Stimulated activated CD4-positive, alpha-beta T cell treated with anti-CD3 and anti-CD28 coated beads, Interleukin-15, amount 100 ng/mL, for 48 hours (primary cell): ENCODE measurements around the gene USP43.
"Not testable (repeated sequence)": the region's sequence is repeated elsewhere in the genome, so short reads cannot be mapped to it uniquely, and the experiment has no call there.

ENCODE experiments used
- DNase-seq, 2 donors: peaks; one replicate each; pipeline ENCODE4 v3.0.0-alpha.2; 2020; ENCODE audit warnings: low read depth in 2 of 2

USP43 gene

GRCh38 chr17:9663511-9663910 is 18.2 kb downstream of the USP43 start:
- not testable (repeated sequence) for DNase-seq

DNA sequence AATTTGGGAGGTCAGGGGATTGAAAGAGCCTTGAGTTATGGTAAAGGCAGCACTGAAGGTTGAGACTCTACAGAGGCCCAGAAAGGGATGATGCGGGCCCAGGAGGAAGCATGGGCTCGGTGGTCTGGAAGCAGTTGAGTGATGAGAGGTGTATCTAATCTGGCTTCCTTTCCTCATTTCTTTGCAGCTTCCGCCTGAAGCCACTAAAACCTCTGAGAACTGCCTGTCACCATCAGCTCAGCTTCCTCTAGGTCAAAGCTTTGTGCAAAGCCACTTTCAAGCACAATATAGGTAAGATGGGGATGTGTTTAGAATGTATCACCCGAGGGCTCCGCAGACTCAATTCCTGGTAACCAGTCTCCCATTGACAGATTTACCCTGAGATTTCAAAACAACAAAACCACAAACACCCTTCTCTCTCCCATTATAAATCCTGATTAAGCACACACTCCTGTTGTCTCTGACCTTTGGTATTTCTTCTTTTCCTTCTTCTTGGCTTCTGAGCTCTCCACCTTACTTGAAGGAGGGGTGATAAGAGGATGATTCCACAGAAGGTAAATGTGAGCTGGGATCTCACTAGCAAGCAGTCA is 21.2 kb downstream of the USP43 start:
- no peak for DNase-seq

GRCh38 chr17:9668517-9668916 is 23.2 kb downstream of the USP43 start:
- no peak for DNase-seq

DNA sequence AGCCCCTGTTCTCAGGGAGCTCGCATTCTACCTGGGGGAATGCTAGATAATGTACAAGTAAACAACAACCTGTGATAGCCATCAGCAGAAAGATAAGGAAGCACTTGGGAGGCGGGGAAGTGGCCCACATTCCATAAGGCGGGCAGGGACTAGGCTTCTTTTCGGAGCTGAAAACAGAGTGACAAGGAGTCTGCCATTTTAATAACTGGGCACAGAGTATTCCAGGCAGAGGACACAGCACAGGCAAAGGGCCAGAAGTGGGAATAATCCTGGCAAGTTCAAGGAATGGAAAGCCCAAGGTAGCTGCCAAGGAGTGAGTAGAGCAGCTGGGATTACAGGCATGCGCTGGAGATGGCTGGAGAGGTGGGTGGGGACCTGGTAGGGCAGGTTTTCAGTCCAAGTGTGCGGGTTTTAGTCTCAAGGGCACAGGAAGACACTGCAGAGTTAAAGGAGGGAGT is 24.3 kb downstream of the USP43 start:
- no peak for DNase-seq

GRCh38 chr17:9670596-9670995 is 25.3 kb downstream of the USP43 start:
- DNase-seq = no peak

GRCh38 chr17:9671559-9671958 is 26.2 kb downstream of the USP43 start:
- DNase-seq = no peak

- no peak for DNase-seq
Measured at GRCh38 chr17:9672266-9672665, 26.9 kb downstream of the USP43 start.

GRCh38 chr17:9672691-9673090 is 27.4 kb downstream of the USP43 start:
- no peak for DNase-seq

- DNase-seq = no peak
Measured at GRCh38 chr17:9676084-9676483, 30.8 kb downstream of the USP43 start.

- DNase-seq = peak; percentile 6 to 11
Measured at GRCh38 chr17:9676820-9677310, 31.5 kb downstream of the USP43 start.

GRCh38 chr17:9677411-9677810 is 32.1 kb downstream of the USP43 start:
- DNase-seq = no peak

DNA sequence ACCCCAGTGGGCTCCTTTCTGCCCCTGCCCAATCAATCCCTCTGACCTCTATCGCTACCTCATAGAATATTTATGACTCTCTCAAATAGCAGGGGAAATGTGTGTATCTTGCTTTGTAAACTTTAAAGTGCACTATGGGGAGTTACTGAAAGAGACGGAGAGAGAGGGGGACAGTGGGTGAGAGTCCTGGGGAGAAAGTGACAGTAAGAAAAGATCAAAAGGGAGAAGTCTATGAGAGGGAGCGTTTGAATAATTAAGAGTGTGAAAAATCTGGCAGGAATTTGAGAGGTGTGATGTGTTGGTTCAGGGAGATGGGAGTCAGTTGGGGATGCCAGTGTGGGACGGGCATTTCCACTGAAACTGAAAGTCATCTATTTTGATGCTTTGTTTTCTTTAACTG is 32.6 kb downstream of the USP43 start:
- DNase-seq = no peak

GRCh38 chr17:9684955-9685621 is 39.8 kb downstream of the USP43 start:
- no peak for DNase-seq

DNA sequence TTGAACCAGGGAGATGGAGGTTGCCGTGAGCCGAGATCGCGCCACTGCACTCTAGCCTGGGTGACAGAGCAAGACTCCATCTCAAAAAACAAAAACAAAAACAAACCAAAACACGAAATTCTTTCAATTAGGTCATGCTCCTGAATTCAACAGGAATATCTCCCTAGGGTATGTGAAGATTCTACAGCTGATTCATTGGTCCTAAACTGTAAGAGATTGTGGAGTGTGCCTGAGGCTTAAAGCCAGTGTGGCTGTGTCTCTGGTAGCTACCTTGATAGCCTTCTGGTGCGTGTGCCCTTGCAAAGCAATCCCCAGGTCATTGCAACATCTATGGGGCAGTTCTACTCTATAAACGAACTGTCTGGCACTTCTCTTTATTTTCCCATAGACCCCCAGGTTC is 48.4 kb downstream of the USP43 start:
- no peak for DNase-seq

DNA sequence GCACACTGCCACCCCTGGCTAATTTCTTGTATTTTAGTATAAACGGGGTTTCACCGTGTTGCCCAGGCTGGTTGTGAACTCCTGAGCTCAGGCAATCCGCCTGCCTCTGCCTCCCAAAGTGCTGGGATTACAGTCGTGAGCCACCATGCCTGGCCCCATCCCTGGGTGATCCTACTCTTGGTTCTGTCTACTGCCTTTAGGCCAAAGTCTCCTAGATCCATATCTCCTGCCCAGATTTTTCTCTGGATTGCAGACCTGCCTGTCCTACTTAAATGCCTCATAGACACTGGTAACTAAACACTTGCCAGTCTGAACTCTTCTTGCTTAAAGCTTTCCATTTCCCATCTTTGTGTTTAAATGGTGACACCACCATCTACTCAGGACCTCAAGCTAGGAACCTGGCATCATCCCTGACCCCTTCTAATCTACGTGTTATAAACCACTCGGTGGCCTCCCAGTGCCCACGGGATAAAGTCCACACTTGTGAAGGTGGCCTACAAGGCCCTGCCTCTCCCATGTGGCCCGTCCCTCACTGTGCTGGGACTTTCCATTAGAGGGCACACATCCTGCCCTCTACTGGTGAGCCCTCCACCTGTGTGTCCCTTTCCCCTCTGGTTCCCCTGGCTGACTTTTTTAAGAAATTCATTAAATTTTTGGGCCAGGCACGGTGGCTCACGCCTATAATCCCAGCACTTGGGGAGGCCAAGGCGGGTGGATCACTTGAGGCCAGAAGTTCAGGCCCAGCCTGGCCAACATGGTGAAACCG is 51.1 kb downstream of the USP43 start:
- no peak for DNase-seq

GRCh38 chr17:9700136-9700535 is 54.8 kb downstream of the USP43 start:
- no peak for DNase-seq

GRCh38 chr17:9700754-9701476 is 55.6 kb downstream of the USP43 start:
- no peak for DNase-seq

DNA sequence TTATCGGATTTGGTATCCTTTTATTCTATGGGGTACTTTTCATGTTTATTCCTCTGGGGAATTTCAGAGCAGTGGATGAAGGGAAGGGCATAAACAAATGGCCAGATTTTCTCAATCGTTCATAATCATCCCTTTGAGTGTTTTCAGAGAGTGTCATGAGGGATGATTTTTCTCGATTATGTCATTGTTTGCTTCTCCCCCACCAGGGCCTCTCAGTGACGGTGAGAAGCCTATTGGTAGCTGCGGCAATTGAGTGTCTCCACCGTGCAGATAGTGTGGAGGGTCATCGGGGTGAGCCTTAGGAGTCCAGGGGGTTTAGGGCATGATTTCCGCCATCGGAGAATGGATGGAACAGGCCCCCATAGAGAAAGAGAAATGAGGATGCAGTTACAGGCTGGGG is 57.2 kb downstream of the USP43 start:
- DNase-seq = no peak

GRCh38 chr17:9702914-9703780 is 57.8 kb downstream of the USP43 start:
- no peak for DNase-seq

DNA sequence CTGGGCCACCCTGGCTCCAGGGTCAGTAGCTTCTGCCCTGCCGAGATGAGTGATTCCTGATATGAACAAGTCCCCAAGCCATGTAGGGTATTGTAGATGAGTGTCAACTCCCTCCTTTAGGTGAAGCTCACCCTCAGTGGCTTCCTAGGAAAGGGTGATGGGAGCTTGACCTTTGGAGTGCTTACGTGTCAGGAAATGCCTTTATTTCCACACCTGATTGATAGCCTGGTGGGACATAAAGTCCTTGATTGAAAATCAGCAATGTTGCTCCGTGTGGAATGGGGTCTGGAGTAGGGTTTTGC is 58.4 kb downstream of the USP43 start:
- no peak for DNase-seq

- no peak for DNase-seq
Measured at GRCh38 chr17:9705745-9706144, 60.4 kb downstream of the USP43 start.
